AG04450 (cell line): ENCODE data around the gene ERBB2. TPM values are rescaled to one million over a fixed set of nuclear protein-coding genes. Genes with fewer than 3 reads are reported as not detected.
"Not testable (repeated sequence)": the region's sequence is repeated elsewhere in the genome, so short reads cannot be mapped to it uniquely, and the experiment has no call there.

Source experiments
- CTCF ChIA-PET: fragments of 300-600, 350-600 bp; formaldehyde crosslinking; extraction: SDS; loops from one replicate; lab custom pipeline; 2022; ENCODE audit warnings: antibody characterized with exemption, inconsistent platforms; lab: Charles Lee
- POLR2A ChIA-PET: fragments of 350-600 bp; formaldehyde crosslinking; extraction: SDS; loops from one replicate; lab custom pipeline; 2021; ENCODE audit warnings: antibody characterized with exemption, inconsistent platforms; lab: Yijun Ruan, JAX
- DNase-seq: peaks from one replicate; pipeline ENCODE4 v3.0.0-alpha.2; 2011; ENCODE audit warnings: low read depth, low spot score
- H3K27ac ChIP-seq: one replicate; pipeline ENCODE4 v1.5.1; 2012; ENCODE audit warnings: low read depth, low read length, control low read depth
- H3K27me3 ChIP-seq: one replicate; pipeline ENCODE4 v1.6.0; 2012; ENCODE audit warnings: low read length; ENCODE audit not compliant: control insufficient read depth, insufficient read depth
- H3K4me3 ChIP-seq: 2 replicates; pipeline ENCODE4 v1.5.1; 2011; ENCODE audit warnings: mild to moderate bottlenecking, low read depth, low read length, control low read depth
- H3K9me3 ChIP-seq: 2 replicates; pipeline ENCODE4 v1.5.1; 2012; ENCODE audit warnings: low read length; ENCODE audit not compliant: control insufficient read depth, insufficient read depth
- CTCF ChIP-seq: IDR thresholded peaks from 2 replicates; pipeline ENCODE4 v1.5.1; 2011; ENCODE audit warnings: low read depth, low read length, control low read depth, inconsistent platforms
- polyA plus RNA-seq: library from polyadenylated mRNA; depleted of rRNA; stranded (reverse); fragments of >200 nt; gene quantifications from 2 replicates; pipeline ENCODE4 v1.2.3, GENCODE V29; 2011

Gene ERBB2
- polyA plus RNA-seq, 1 experiment: 21.2 TPM

GRCh38 chr17:39744836-39745215, 45.0 kb downstream of the ERBB2 start:
- CTCF ChIA-PET: no interaction called here
- POLR2A ChIA-PET: no interaction called here
- H3K4me3 ChIP-seq: no peak overlapping the region
- no peak for TF ChIP-seq CTCF
- DNase-seq: no peak
- peaks cover 18% of the 10 kb centered on the region for H3K27me3 ChIP-seq
- no peaks in the 10 kb centered on the region for H3K9me3 ChIP-seq
- no peak overlapping the region for H3K27ac ChIP-seq

- ChIA-PET CTCF (no interaction called here), POLR2A (interaction anchor here (0.7 kb wide), 1 partner anchor 90 kb away, joined by 3 read pairs; no protein-coding TSS in a partner anchor)
- Histone ChIP-seq H3K27me3 (peaks cover 18% of the 10 kb centered on the region), H3K4me3 (no peak overlapping the region), H3K9me3 (no peaks in the 10 kb centered on the region), H3K27ac (no peak overlapping the region)
- no peak for TF ChIP-seq CTCF
- DNase-seq: no peak
Measured at GRCh38 chr17:39745335-39746144, 45.7 kb downstream of the ERBB2 start.

GRCh38 chr17:39746145-39746461, 46.2 kb downstream of the ERBB2 start:
- no peak for DNase-seq
- no peak overlapping the region for H3K4me3 ChIP-seq
- POLR2A ChIA-PET: interaction anchor here (0.7 kb wide), 1 partner anchor 90 kb away, joined by 3 read pairs; no protein-coding TSS in a partner anchor
- H3K9me3 ChIP-seq: no peaks in the 10 kb centered on the region
- no peak overlapping the region for H3K27ac ChIP-seq
- no peak for TF ChIP-seq CTCF
- H3K27me3 ChIP-seq: peaks cover 21% of the 10 kb centered on the region
- CTCF ChIA-PET: no interaction called here

DNA sequence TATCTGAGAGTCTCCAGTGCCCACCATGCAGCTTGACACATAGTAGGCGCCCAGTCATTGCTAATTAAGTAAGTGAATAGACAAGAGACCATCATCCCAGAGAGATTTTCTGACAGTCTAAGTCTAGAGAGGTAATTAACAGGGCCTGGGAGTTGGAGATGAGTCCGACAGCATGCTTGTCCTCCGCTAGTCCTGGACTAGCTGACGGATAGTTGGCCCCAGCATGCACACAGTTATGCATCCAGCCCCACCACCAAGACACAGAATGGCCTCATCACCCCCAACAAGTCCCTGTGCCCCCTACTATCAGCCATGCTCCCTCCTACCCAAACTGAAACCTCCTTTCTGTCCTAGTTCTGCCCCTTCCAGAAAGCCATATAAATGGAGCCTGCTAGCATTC, 47.9 kb downstream of the ERBB2 start:
- no peak overlapping the region for H3K27ac ChIP-seq
- ChIA-PET POLR2A (no interaction called here), CTCF (no interaction called here)
- no peaks in the 10 kb centered on the region for H3K9me3 ChIP-seq
- no peak for DNase-seq
- H3K27me3 ChIP-seq: peaks cover 18% of the 10 kb centered on the region
- no peak overlapping the region for H3K4me3 ChIP-seq
- no peak for TF ChIP-seq CTCF

GRCh38 chr17:39748444-39749034, 48.7 kb downstream of the ERBB2 start:
- peaks cover 18% of the 10 kb centered on the region for H3K27me3 ChIP-seq
- H3K27ac ChIP-seq, H3K4me3 ChIP-seq, DNase-seq, H3K9me3 ChIP-seq, POLR2A ChIA-PET: not testable (repeated sequence)
- CTCF ChIA-PET: interaction anchor here (1.0 to 1.6 kb wide), 2 partner anchors 125 to 127 kb away, joined by 3 to 5 read pairs; no protein-coding TSS in a partner anchor
